ENCODE data around the gene LRRC34.

LRRC34 gene

DNA sequence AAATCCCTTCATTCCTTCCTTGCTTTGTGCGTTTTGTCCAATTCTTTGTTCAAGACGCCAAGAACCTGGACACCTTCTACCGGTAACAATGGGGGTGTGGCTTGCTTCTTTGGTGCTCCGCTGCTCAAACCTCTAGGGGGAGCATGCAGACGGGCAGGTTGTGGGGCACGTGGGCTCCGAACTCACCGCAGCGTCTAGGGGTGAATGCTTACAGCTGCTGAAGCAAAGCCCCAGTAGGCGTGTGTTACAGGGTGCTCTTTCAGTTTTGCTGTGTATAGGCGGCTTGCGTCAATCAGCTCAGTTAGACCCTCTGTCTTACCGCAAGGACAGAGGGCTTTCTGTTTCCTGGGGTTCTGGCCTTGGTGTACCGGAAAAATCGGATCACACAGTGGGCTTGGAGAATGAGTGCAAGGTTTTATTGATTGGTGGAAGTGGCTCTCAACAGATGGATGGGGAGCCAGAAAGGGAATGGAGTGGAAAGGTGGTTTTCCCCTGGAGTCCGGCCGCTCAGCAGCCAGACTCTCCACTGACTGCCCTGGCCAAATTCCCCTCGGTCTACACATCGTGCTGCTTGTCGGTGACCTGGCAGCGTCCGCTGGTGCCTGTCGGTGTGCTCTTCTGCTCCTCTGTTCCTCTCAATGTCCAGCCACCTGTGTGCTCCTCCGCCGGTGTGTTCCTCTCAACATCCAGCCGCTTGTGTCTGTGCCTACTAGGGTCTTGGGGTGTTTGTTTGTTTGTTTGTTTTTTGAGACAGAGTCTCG is 1.2 kb upstream of the LRRC34 start:
- peak; percentile 1 for DNase-seq

DNA sequence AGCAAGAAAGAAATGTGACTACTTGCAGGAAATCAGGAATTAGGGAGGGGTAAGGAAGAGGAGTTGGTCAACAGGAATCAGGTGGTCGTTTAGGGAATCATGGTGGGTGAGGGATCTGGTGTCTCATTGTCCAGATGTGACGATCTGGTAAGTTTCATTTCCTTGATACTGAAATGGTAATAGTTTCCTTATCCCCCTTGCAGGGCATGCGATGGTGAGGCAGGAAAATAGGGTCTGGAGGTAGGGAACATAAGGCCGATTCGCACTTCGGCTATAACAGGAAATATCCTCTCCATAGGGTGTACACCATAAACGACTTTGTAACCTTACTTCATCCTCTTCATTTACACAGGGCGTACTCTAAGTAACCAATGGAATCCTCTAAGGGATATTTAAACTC is 574 bp upstream of the LRRC34 start:
- no peak for DNase-seq

DNA sequence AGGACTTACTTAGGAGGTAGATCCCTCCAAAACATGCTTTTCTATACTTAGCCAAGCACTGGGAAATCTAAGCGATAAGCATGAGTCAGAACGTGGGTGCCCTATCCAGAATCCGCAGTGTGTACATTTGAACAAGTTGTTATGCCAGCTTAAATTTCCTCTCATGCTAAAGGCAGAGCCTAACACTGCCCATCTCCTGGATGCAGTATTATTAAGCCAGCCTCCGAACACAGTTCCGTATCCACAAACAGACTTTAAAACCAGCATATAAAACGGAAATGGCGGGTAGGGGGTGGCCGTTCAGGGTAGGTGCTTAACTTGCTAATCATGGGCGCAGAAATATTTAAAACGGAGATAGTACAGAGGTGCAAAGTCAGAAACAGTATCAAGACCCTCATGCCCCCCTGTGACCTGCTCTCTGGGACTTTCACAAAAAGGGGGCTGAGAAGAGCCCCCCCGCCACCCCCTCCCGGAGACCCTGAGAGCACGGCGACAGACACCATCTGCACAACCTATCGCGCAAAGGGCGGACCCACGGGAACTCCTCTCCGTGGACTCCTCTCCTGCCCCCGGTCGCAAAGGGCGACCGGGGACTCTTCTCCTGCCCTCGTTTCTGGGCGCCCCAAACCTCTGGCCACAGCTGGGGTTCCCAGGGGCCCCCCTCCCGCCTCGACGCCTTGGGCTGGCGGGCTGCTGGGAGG is 923 bp downstream of the LRRC34 start:
- peak; percentile 1 for DNase-seq

DNA sequence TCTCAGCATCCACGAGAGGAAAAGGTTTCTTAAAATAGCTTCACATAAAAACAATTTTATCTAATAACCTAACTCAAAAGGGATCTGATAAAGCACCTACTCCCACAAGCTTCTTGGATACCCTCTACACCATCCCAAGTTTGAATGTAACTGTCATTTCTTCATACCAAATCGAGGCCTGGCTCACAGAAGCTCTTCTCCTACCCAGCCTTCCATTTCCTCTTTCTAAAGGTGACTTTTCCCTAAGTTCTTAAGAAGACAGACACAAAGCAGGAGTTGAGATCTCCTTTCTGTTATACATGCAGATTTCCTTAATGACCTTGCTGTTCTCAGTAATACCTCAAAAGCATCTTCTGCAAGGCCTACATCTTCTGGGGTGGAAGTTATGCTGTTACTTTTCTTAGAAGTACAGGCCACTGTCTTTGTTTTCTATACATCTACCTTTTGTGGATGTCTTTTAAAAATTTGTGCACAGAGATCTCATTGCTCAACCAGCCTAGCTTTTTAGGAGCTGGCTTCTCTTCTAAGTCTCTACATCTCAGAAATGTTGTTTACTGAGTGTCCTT is 3.4 kb downstream of the LRRC34 start:
- no peak for DNase-seq

DNA sequence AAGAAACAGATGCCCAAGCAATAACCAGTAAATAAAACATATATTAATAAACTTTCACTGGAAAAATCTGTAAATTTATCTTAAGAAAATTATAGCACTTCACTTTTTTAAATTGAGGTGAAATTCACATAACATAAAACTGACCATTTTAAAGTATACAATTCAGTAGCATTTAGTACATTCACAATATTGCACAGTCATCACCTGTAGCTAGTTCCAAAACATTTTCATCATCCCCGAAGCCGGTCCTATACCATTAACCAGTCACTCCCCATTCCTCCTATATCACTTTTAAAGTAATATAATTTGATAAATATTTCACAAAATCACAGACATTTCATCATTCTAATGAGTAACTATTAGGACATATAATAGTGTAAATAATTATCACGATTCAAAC is 8.0 kb downstream of the LRRC34 start:
- DNase-seq: no peak

DNA sequence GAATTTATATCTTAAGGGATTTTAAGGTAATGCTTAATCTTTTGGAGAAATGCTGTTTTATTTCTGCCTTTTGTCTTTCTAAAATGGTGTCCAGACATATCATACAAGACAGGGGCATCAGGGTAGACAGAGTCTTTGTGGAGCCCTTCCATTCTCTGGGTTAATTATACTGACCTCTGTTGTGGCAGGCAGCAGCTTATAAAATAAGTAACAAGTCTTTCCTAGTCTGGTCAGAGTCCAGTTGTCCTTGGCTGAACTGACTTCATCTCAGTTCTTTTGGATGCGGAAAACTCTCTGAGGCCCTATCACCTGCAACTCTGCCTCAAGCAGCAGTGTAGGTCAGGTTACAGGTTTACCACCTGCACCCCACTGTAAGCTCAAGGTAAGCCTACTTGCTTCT is 20.3 kb downstream of the LRRC34 start:
- DNase-seq: no peak

DNA sequence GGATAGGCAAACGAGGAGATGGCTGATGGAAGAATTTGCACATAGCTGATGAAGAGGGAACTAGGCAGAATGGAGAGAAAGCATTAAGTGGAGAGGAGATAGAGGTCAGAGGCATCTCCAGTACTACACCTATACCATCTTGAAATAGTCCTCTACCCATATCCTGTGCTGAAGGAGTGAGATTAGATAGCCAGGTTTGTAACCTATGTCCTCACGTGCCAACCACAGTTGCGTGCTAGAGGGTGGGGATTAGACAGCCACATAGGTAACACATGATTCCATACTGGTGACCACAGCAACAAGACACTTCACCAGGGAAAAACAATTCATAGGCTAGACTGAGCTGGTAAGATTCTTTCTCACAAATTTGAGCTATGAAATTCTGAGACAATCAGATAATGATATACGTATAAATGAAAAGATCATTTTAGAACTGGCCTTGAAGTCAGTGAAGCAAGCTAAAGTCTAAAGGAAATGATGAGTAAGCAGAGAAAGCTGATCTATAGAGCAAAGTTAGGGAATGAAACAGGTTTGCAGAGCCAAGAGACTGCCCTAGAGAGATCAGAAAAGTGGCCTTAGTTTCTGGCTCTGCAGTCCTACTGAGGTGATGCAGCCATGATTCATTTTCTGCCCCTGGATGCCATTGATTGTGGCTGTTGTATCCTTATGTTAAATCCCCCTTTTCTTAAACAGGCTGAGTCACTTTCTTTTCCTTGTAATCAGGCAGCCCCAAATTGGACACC is 21.8 kb downstream of the LRRC34 start:
- DNase-seq: no peak

DNA sequence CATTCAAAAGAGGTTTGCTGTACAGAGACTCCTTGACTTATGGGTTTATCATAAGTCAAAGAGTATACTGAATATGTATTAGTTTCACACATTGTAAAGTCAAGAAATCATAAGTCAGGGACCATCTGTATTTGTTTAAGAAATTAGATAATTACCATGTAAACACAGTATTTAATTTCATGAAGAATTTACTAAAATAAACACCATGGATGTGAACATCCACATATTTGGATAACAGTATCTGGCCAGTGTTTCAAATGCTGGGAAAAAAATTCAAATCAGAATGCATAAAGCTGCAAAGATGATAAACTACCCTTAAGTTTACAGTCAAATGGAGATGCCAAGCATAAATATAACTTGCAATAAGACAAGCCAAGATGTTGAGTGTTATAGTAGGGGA is 22.5 kb downstream of the LRRC34 start:
- DNase-seq: no peak

DNA sequence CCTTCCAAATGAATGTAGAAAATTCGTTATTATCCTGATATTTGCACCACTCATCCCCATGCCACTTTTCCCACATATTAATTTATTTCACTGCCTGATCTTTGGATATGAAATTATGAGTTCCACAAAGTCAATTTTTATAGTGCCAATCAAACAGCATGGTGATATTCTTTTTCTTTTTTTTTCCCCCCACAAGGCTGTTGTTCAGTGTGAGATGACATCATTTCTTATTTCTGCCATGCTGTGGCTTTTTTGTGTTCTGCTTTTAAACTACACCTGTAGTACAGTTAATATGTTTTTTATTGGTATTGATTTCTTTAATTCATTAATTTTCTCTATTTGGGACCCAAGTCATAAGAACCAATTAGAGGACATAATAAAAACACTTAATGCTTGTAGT is 24.9 kb downstream of the LRRC34 start:
- DNase-seq: no peak

DNA sequence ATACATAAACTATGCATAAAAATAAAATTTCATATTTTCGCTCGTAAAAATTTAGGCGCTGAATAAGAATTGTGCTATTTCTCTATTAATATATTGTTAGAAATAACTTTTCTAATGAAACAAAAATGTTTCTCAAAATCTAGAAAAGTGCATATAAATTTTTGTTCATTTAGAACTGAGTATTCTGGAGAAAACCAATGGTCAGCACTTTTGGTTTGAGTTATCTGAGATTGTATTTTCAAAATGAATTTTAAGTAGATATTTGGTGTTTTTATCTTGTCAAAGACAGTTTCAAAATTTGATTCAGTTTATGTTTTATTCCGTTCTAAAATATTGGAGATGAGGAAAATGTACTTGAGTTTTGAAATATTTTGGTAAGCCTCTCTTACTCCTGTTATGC is 25.6 kb downstream of the LRRC34 start:
- no peak for DNase-seq

DNA sequence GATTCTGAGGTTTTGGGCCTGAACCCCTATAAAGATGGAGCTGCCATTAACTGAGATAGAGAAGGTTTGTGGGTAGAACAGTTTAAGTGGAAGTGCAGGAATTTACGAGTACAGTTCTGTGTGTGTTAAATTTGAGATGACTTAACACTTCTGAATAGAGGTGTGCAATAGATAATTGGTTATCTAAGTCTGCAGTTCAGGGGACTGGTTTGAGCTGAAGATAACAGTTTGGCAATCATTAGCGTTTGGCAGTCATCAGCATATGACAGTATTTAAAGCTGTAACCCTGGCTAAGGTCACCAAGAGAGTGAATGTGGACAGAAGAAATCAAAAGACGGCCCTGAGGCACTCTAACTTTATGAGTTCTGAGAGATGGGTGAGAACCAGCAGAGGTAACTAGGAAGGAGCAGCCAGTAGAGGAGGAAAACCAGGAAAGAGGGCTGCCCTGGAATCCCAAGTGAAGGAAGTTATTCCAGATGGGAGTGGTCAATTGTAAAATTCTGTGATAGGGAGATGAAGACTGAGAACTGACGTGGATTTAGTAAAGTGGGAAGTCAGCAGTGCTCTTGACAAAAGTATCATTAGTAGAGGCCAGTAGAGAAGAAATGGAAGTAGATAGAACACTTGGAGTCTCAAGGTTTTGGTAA is 31.4 kb downstream of the LRRC34 start:
- no peak for DNase-seq

DNA sequence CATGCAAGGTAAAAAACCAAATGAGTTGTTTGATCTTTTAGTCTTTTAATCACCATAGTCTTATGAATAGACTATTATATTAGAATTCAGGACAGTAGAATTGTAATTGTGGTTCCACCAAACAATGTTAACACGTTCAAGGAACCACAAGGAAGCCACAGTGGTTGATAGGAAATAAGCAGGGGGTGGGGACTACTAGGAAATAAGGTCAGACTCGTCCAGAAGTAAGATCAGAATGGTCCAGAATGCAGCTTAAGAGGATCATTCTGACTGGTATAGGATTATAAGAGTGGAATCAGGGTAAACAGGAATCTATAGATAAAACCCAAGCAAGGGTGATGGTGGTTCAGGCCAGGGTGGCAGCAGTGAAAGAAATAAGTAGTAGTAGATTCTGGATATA is 32.0 kb downstream of the LRRC34 start:
- DNase-seq: no peak

DNA sequence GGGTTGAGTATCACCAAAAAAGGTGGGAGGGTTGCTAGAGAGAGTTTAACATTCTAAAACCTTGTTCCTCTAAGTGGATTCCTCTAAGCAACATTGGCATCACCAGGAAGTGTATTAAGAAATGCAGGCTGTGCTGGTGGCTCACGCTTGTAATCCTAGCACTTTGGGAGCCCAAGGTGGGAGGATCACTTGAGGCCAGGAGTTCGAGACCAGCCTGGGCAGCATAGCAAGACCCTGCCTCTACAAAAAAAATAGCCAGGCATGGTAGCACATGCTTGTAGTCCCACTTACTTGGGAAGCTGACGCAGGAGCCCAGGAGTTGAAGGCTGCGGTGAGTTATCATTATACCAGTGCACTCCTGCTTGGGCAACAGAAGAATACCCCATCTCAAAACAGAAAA is 34.9 kb downstream of the LRRC34 start:
- no peak for DNase-seq

DNA sequence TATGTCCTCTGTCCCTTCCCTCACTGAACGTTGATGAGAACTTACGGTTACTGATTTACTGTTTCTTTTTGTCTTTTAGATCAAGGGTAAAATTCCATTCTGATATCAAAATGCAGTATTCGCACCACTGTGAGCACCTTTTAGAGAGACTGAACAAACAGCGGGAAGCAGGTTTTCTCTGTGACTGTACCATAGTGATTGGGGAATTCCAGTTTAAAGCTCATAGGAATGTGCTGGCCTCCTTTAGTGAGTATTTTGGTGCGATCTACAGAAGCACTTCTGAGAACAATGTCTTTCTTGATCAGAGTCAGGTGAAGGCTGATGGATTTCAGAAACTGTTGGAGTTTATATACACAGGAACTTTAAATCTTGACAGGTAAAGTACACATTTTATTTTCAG is 38.5 kb downstream of the LRRC34 start:
- no peak for DNase-seq

DNA sequence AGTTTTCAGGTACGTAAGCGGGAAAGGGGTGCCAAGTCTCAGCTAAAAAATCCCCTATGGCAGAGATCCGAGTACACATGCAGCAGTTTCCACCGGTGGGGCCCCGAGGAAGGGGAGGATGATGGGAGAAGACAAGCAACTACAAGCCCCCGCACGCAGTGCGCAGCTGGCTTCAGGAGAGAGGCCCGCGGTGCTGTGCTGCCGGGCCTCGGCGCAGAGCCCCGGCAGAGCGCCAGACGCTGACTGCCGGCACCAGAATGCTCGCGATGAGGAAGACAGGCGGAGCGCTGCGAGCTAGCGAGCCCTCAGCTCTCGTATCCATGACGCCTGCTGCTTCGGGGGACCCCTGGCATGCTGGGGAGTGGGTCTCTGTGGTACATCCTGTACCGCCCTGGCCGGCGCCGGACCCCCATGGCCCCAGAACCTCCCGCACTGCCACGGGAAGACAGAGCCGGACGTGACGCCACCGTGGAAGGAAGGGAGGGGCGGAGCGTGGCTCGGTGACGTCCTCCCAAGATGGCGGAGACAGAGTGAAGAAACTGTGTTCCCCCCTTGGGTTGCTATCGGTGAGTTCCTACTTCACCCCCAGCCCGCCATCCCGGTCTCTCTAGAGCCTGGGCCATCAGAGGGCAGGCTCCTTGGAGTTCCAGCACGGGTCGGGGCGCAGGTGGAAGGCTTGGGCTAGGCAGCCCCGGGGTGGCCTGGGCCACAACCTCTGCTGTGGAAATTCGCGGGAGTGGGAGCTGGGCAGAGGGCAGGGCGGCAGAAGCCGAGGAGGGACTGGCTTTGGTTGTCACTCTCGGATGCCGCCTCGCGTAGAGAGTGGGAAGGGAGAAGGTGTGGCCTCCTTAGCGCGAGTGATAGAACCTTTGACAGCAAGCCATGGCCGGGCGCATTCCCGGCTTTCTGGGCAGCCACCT is 39.5 kb downstream of the LRRC34 start, which contains the start of gene MYNN:
TSS of gene MYNN (plus strand) at position 500 of the 920 bp plus-strand sequence. CDS start 900 bp downstream, outside the sequence.
- peak; percentile 88 for DNase-seq

DNA sequence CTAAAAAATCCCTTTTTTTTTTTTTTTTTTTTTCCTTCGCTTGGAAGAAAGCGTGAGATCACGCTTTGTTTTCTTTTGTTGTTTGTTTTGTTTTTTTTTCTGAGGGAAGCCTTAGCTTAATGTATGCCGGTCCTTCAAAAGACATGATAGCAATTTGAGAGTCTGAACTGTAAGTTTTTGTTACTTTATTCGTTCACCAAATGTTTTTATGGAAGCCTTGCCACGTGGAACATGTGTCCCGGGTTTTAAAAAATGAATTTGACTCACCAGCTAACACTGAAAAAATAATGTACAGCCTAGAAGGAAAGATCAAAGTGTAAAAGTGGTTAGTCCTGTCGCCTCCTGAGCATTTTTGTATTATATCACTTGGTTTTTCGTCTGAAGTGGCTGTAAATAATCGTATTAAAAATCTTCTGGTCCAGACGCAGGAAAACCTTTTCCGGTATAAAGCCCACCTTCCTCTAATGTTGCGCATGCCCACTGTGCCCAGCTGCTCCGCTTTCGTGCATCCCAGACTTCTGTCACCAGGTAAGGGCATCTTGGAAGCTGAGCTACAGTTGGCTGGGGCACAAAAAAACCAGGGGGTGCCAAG is 40.3 kb downstream of the LRRC34 start:
- peak; percentile 90 for DNase-seq

DNA sequence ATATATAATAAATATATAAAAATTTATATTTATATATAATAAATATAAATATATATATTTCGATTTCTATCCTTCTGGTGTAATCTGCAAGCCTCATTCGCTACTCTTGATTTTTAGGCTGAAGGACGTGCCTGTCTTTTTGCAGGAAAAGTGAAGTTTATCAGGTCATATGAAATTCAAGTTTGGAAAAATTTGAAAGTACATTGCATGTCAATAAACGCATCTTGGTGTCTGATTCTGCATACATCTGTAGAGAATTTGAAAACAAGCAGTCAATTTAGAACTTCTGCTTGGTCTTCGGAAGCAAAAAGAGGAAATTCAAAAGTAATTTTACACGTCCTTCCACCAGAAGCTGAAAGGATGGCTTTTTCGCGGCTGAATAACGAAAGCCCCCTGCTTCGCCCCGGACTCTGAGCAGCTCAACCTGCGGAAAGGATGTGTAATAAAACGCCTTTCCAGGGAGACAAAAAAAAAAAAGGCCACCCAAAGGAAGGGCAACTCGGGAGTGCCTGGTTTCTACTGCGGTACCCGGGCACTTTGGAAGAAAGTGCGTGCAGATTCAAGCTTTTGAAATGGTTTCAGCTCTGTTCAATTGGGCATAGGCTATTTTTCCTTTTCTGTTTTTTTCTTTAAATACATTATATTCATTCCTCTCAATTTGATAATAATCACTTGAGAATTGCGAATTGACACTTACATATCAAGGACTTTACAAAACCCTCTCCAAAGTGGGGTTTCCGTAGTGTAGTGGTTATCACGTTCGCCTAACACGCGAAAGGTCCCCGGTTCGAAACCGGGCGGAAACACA is 41.0 kb downstream of the LRRC34 start:
- peak; percentile 81 for DNase-seq

DNA sequence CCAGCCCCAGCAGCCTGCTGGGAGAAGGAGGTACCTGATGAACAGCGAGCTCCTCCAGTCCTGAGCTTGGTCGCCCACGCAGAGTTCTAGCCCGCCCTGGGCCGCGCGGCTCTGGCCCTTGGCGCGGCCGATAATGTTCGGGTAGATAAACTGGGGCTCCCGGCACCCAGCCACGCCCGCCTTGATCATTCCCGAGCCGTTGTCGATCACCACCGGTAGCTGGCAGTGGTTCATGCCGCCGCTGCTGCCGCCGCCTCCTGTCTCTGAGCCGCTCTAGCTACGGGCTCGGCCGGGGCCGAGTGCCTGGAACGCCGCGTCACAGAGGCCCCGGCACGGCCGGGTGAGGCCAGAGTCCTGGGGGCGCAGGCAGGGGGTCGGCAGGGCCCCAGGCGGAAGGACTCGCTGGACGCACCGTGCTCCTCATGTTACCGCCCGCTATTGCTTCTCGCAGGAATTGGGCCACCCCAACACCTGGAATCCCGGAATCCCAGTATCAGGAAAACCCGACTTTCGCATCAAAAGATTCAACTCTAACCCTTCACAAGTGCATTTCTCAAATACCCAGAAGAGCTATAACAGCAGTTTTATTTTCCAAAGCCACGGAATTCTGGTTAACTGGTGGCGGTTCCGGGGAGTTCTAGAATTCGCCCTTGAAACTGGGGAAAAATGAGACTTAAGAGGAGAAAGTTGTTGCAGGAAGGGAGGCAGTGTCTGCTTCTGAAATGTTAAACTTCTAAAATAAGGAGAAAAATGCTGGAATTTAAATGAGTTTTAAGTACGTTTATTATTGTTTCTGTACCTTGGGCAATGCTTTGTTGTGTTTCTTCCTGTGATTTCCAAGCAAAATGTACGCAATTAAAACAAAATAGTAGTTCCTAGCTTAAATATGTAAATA is 43.2 kb downstream of the LRRC34 start, which contains the start of gene ACTRT3:
TSS of gene ACTRT3 (minus strand) at position 275 of the 895 bp plus-strand sequence. CDS start at position 234, 41 bp downstream.
- DNase-seq: peak; percentile 60
